ENCODE measurements around the gene KXD1. TPM values are rescaled to one million over a fixed set of nuclear protein-coding genes. Genes with fewer than 3 reads are reported as not detected.

Gene KXD1
- total RNA-seq, 1 donor from 2014 or later, result 73.9 TPM

DNA sequence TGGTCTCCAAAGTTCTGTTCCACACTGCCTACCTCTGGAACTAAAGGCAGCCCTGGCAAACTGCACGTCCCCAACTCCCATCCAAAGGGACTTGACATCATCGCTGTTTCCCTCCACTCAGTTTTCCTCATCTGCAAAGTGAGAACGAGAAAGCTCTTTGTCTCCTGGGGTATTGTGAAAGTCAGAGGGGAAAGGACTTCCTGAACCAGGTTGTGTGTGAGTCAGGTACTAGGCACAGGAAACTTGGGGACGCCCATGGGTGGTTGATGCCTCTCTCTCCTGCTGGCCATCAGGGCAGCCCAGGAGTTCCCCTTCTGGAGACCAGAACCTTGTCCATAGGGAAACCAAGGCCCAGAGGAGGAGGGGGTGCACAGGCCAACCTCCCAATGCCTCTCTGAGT, 44.2 kb downstream of the KXD1 start:
- Mint-ChIP-seq H3K4me3 (no peak overlapping the region), H3K4me1 (ENCODE audit: unreplicated experiment) (peaks cover 14% of the 10 kb centered on the region), H3K27me3 (peaks cover 58% of the 10 kb centered on the region), H3K9me3 (no peaks in the 10 kb centered on the region), H3K27ac (no peak overlapping the region), H3K36me3 (peaks cover 3% of the 10 kb centered on the region)
- no peak for DNase-seq (ENCODE audit: extremely low spot score, unreplicated experiment)
- TF ChIP-seq, protein P1, sequence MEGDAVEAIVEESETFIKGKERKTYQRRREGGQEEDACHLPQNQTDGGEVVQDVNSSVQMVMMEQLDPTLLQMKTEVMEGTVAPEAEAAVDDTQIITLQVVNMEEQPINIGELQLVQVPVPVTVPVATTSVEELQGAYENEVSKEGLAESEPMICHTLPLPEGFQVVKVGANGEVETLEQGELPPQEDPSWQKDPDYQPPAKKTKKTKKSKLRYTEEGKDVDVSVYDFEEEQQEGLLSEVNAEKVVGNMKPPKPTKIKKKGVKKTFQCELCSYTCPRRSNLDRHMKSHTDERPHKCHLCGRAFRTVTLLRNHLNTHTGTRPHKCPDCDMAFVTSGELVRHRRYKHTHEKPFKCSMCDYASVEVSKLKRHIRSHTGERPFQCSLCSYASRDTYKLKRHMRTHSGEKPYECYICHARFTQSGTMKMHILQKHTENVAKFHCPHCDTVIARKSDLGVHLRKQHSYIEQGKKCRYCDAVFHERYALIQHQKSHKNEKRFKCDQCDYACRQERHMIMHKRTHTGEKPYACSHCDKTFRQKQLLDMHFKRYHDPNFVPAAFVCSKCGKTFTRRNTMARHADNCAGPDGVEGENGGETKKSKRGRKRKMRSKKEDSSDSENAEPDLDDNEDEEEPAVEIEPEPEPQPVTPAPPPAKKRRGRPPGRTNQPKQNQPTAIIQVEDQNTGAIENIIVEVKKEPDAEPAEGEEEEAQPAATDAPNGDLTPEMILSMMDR (conservative IDR thresholded peaks at IDR 0.05), result no peak

DNA sequence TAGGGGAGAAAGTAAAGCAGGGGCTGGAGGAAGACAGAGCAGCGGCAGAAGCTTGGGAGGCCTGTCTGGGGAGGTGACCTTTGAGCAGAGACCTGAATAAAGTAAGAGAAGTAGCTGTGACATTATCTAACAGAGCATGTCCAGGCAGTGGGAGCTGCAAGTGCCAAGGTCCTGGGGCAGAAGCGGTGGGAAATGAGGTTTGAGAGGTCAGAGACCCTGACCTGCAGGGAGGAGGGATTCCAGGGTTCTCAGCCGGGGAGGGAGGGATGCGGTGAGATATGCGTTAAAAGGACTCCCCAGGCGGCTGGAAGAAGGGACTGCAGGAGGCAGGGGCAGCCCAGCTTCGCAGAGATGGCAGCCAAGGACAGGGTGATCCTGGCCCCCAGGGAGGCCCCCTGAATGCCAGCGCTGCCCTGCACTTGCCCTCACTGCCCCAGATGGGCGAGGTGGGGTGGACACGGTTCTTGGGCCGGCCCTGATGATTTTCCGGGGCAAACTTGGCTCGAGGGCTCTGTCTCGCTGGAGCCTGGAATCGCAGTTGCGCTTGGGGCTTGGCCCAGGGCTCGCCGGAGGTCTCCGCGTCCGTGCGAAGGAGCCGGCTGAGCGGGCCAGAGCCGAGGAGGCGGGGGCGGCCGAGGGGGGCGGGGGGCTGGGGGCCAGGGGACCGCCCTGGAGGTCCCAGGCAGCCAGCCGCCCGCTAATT, 45.7 kb downstream of the KXD1 start:
- Mint-ChIP-seq H3K4me1 (ENCODE audit: unreplicated experiment) (peaks cover 10% of the 10 kb centered on the region), H3K27ac (no peak overlapping the region), H3K4me3 (peak overlapping the region; percentile 54), H3K27me3 (peaks cover 72% of the 10 kb centered on the region), H3K36me3 (peaks cover 3% of the 10 kb centered on the region), H3K9me3 (no peaks in the 10 kb centered on the region)
- TF ChIP-seq, protein P1 (conservative IDR thresholded peaks at IDR 0.05), result peak; percentile 53
- DNase-seq (ENCODE audit: extremely low spot score, unreplicated experiment), result no peak

GRCh38 chr19:18603958-18604819, 46.5 kb downstream of the KXD1 start:
- Mint-ChIP-seq H3K4me3 (no peak overlapping the region), H3K27me3 (peaks cover 74% of the 10 kb centered on the region), H3K36me3 (peaks cover 3% of the 10 kb centered on the region), H3K4me1 (ENCODE audit: unreplicated experiment) (peaks cover 18% of the 10 kb centered on the region), H3K9me3 (no peaks in the 10 kb centered on the region), H3K27ac (no peak overlapping the region)
- TF ChIP-seq, protein P1 (conservative IDR thresholded peaks at IDR 0.05), result no peak
- DNase-seq (ENCODE audit: extremely low spot score, unreplicated experiment), result no peak

DNA sequence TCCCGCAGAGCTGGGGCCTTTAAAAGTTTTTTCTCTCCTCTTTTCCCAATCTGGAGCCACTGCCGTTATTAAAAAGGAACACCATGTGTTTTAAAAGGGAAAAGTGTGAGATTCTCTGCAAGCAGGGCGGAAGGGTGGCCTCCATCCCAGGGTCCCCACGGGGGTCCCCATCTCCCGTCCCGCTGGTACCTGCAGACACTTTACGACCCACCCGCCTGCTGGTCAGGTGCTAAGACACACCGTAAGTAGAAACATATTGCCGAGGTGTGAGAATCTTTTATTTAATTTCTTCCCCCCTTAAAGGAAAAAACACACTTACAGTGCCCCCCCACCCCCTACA, 47.1 kb downstream of the KXD1 start:
- H3K9me3 Mint-ChIP-seq, result no peaks in the 10 kb centered on the region
- TF ChIP-seq, protein P1 (conservative IDR thresholded peaks at IDR 0.05), result no peak
- peaks cover 76% of the 10 kb centered on the region for H3K27me3 Mint-ChIP-seq
- no peak for DNase-seq (ENCODE audit: extremely low spot score, unreplicated experiment)
- peak overlapping the region; percentile 36 for H3K4me3 Mint-ChIP-seq
- no peak overlapping the region for H3K27ac Mint-ChIP-seq
- peaks cover 22% of the 10 kb centered on the region for H3K4me1 Mint-ChIP-seq (ENCODE audit: unreplicated experiment)
- peaks cover 3% of the 10 kb centered on the region for H3K36me3 Mint-ChIP-seq

DNA sequence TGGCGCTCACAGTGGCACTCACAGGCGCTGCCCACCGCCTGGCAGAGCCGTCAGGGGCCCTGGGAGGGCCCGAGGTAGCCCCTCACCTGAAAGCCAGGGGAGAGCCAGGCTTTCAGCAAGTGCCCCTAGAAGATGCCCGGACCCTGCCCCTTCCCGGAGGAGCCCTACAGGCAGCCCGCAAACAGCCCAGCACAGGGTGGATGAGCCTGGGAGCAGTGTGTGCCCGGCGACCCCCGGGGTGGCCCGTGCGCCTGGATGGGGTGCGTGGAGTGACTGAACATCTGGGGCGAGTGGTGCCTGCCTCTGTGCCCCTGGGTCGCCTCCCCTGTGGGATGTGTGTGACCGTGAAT, 47.5 kb downstream of the KXD1 start:
- peaks cover 76% of the 10 kb centered on the region for H3K27me3 Mint-ChIP-seq
- DNase-seq (ENCODE audit: extremely low spot score, unreplicated experiment), result no peak
- no peaks in the 10 kb centered on the region for H3K9me3 Mint-ChIP-seq
- H3K4me3 Mint-ChIP-seq, result peak overlapping the region; percentile 80
- peaks cover 22% of the 10 kb centered on the region for H3K4me1 Mint-ChIP-seq (ENCODE audit: unreplicated experiment)
- H3K36me3 Mint-ChIP-seq, result peaks cover 3% of the 10 kb centered on the region
- H3K27ac Mint-ChIP-seq, result peak overlapping the region; percentile 75
- TF ChIP-seq, protein P1 (conservative IDR thresholded peaks at IDR 0.05), result no peak
